IMR-90 (cell line): ENCODE data around the gene PAQR9. TPM values are rescaled to one million over a fixed set of nuclear protein-coding genes. Genes with fewer than 3 reads are reported as not detected.

Experiments
- ATAC-seq: fragments of 200-7000 bp; cut with Tn5 transposase; 2 replicates; pipeline ENCODE4 v1.9.1; 2020; ENCODE audit warnings: low read depth, mild to moderate bottlenecking, moderate library complexity
- BruUV-seq: library from RNA; stranded (reverse); fragments of 400-500 nt; replicated peaks from 2 replicates; lab custom pipeline; 2021; lab: Mats Ljungman, UMichigan
- CTCF ChIA-PET: fragments of 300-600 bp; formaldehyde crosslinking; extraction: SDS; loops from one replicate; lab custom pipeline; 2021; ENCODE audit warnings: antibody characterized with exemption; lab: Yijun Ruan, JAX
- POLR2A ChIA-PET: fragments of 300-600 bp; sonication (Branson Sonifier 250); formaldehyde crosslinking; loops from one replicate; lab custom pipeline; 2022; ENCODE audit warnings: antibody characterized with exemption; ENCODE audit not compliant: unreplicated experiment; lab: Charles Lee
- DNase-seq: peaks from one replicate; pipeline ENCODE4 v3.0.0; 2013
- H2AFZ ChIP-seq: replicated peaks from 2 replicates; pipeline ENCODE3; 2013; ENCODE audit warnings: low read length, mild to moderate bottlenecking; ENCODE audit not compliant: poor library complexity
- H2AK5ac ChIP-seq: 2 replicates; pipeline ENCODE4 v1.6.1; 2013; ENCODE audit warnings: low read depth, low read length, inconsistent platforms
- H2AK9ac ChIP-seq: replicated peaks from 2 replicates; pipeline ENCODE3; 2013; ENCODE audit warnings: mild to moderate bottlenecking, low read depth, low read length, moderate library complexity; ENCODE audit not compliant: poor library complexity
- H2BK120ac ChIP-seq: 2 replicates; pipeline ENCODE4 v1.6.1; 2013; ENCODE audit warnings: low read depth, low read length, inconsistent platforms
- H2BK15ac ChIP-seq: 3 replicates; pipeline ENCODE4 v1.6.1; 2013; ENCODE audit warnings: low read depth, low read length, inconsistent platforms
- H2BK20ac ChIP-seq: 2 replicates; pipeline ENCODE4 v1.6.1; 2013; ENCODE audit warnings: low read depth, mild to moderate bottlenecking, inconsistent platforms, low read length, moderate library complexity
- H2BK5ac ChIP-seq: 2 replicates; pipeline ENCODE4 v1.6.1; 2013; ENCODE audit warnings: mild to moderate bottlenecking, low read depth, low read length, inconsistent platforms; ENCODE audit not compliant: poor library complexity, severe bottlenecking
- H3K14ac ChIP-seq: replicated peaks from 2 replicates; pipeline ENCODE4 v1.6.1; 2013; ENCODE audit warnings: low read depth, low read length, inconsistent platforms
- H3K18ac ChIP-seq: 2 replicates; pipeline ENCODE4 v1.6.1; 2013; ENCODE audit warnings: low read depth, low read length, control low read depth
- H3K23ac ChIP-seq: 2 replicates; pipeline ENCODE4 v1.6.1; 2013; ENCODE audit warnings: low read depth, low read length, inconsistent platforms
- H3K27ac ChIP-seq: 2 replicates; pipeline ENCODE4 v1.5.1; 2013; ENCODE audit warnings: mild to moderate bottlenecking, control low read depth, low read length; ENCODE audit not compliant: insufficient read depth
- H3K27me3 ChIP-seq: 2 replicates; pipeline ENCODE4 v1.6.1; 2013; ENCODE audit warnings: low read length; ENCODE audit not compliant: control insufficient read depth, insufficient read depth
- H3K36me3 ChIP-seq: 2 replicates; pipeline ENCODE4 v1.6.1; 2013; ENCODE audit warnings: low read length, mixed read lengths; ENCODE audit not compliant: control insufficient read depth, insufficient read depth
- H3K4ac ChIP-seq: 2 replicates; pipeline ENCODE4 v1.6.1; 2013; ENCODE audit warnings: low read depth, low read length, inconsistent platforms
- H3K4me1 ChIP-seq: 2 replicates; pipeline ENCODE4 v1.6.1; 2013; ENCODE audit warnings: low read length, mixed read lengths; ENCODE audit not compliant: control insufficient read depth, insufficient read depth
- H3K4me2 ChIP-seq: 2 replicates; pipeline ENCODE4 v1.6.1; 2013; ENCODE audit warnings: low read depth, mild to moderate bottlenecking, control low read depth, low read length, moderate library complexity
- H3K4me3 ChIP-seq: 2 replicates; pipeline ENCODE4 v1.5.1; 2013; ENCODE audit warnings: low read depth, mild to moderate bottlenecking, control low read depth, low read length, moderate library complexity; ENCODE audit not compliant: insufficient read depth
- H3K56ac ChIP-seq: 2 replicates; pipeline ENCODE4 v1.6.1; 2013; ENCODE audit warnings: low read length, inconsistent platforms; ENCODE audit not compliant: insufficient read depth; ENCODE audit errors: extremely low read depth
- H3K79me1 ChIP-seq, 2 experiments: 2 replicates each; pipeline ENCODE4 v1.6.1; 2013; ENCODE audit warnings: low read length in 2 of 2, inconsistent platforms in 1 of 2, low read depth in 1 of 2
- H3K9ac ChIP-seq: 2 replicates; pipeline ENCODE4 v1.6.1; 2013; ENCODE audit warnings: low read depth, low read length, control low read depth
- H3K9me1 ChIP-seq: 2 replicates; pipeline ENCODE4 v1.6.1; 2013; ENCODE audit warnings: low read length, inconsistent platforms; ENCODE audit not compliant: insufficient read depth
- H3K9me3 ChIP-seq: 2 replicates; pipeline ENCODE4 v1.6.1; 2013; ENCODE audit warnings: low read length; ENCODE audit not compliant: control insufficient read depth, insufficient read depth
- H4K20me1 ChIP-seq: 2 replicates; pipeline ENCODE4 v1.6.1; 2013; ENCODE audit warnings: low read length, inconsistent platforms; ENCODE audit not compliant: insufficient read depth
- H4K5ac ChIP-seq: 2 replicates; pipeline ENCODE4 v1.6.1; 2013; ENCODE audit warnings: mild to moderate bottlenecking, low read depth, low read length, control low read depth
- H4K8ac ChIP-seq, 2 experiments: 2 replicates each; pipeline ENCODE4 v1.6.1; 2013; ENCODE audit warnings: low read depth in 2 of 2, low read length in 2 of 2, control low read depth in 1 of 2, inconsistent platforms in 1 of 2
- H4K91ac ChIP-seq: 2 replicates; pipeline ENCODE4 v1.6.1; 2013; ENCODE audit warnings: low read depth, low read length, inconsistent platforms; ENCODE audit not compliant: insufficient read depth
- BHLHE40 ChIP-seq: fragments of 150-350 bp; IDR thresholded peaks from 2 replicates; pipeline ENCODE4 v1.6.1; 2016; ENCODE audit warnings: mild to moderate bottlenecking, low read depth, low read length
- CEBPB ChIP-seq: IDR thresholded peaks from 2 replicates; pipeline ENCODE4 v1.6.1; 2012; ENCODE audit warnings: low read depth, low read length, improper control_type of control experiment
- CHD1 ChIP-seq: IDR thresholded peaks from 2 replicates; pipeline ENCODE4 v1.6.1; 2012; ENCODE audit warnings: low read depth, low read length, improper control_type of control experiment
- CTCF ChIP-seq: conservative IDR thresholded peaks from 2 replicates; pipeline ENCODE4 v1.5.1; 2012; ENCODE audit warnings: mild to moderate bottlenecking, low read depth, low read length, improper control_type of control experiment
- ELK1 ChIP-seq: fragments of 150-350 bp; IDR thresholded peaks from 2 replicates; pipeline ENCODE4 v1.6.1; 2016; ENCODE audit warnings: low read depth, mild to moderate bottlenecking, low read length, moderate library complexity, borderline replicate concordance
- FOS ChIP-seq: fragments of 150-350 bp; IDR thresholded peaks from 2 replicates; pipeline ENCODE4 v1.6.1; 2016; ENCODE audit warnings: low read depth, low read length
- MAFK ChIP-seq: IDR thresholded peaks from 2 replicates; pipeline ENCODE4 v1.6.1; 2012; ENCODE audit warnings: low read depth, low read length, improper control_type of control experiment
- MXI1 ChIP-seq: IDR thresholded peaks from 2 replicates; pipeline ENCODE4 v1.6.1; 2012; ENCODE audit warnings: low read depth, mild to moderate bottlenecking, low read length, moderate library complexity, borderline replicate concordance
- NFE2L2 ChIP-seq: fragments of 150-350 bp; IDR thresholded peaks from 2 replicates; pipeline ENCODE4 v1.6.1; 2016; ENCODE audit warnings: low read depth, mild to moderate bottlenecking, low read length
- POLR2A ChIP-seq: IDR thresholded peaks from 2 replicates; pipeline ENCODE4 v1.6.1; 2012; ENCODE audit warnings: mild to moderate bottlenecking, low read depth, low read length
- RAD21 ChIP-seq: IDR thresholded peaks from 2 replicates; pipeline ENCODE4 v1.6.1; 2012; ENCODE audit warnings: low read length, improper control_type of control experiment
- RCOR1 ChIP-seq: IDR thresholded peaks from 2 replicates; pipeline ENCODE4 v1.6.1; 2012; ENCODE audit warnings: mild to moderate bottlenecking, low read length, improper control_type of control experiment; ENCODE audit not compliant: insufficient replicate concordance
- RFX5 ChIP-seq: IDR thresholded peaks from 2 replicates; pipeline ENCODE4 v1.8.0; 2012; ENCODE audit warnings: low read depth, mild to moderate bottlenecking, low read length, moderate library complexity
- SMC3 ChIP-seq: fragments of 150-350 bp; IDR thresholded peaks from 2 replicates; pipeline ENCODE4 v1.6.1; 2016; ENCODE audit warnings: low read depth, mild to moderate bottlenecking, antibody characterized with exemption, low read length, moderate library complexity
- USF2 ChIP-seq: fragments of 150-350 bp; IDR thresholded peaks from 2 replicates; pipeline ENCODE4 v1.6.1; 2017; ENCODE audit warnings: mild to moderate bottlenecking, antibody characterized with exemption, low read length, low read depth
- WGBS, 2 experiments: methylation state at CpG; one replicate each; pipeline versions ENCODE4 v1.1.5 to v1.1.7; 2013; ENCODE audit warnings: missing lambda C conversion rate in 2 of 2; ENCODE audit not compliant: insufficient read length in 1 of 2; ENCODE audit errors: extremely low coverage in 2 of 2; 5-methylcytosine and 5-hydroxymethylcytosine counted together
- dilution Hi-C: fragments of 300-500 bp; cut with HindIII; formaldehyde crosslinking; loops from one replicate; pipeline ENCODE4 v1.14.3; 2018; ENCODE audit warnings: low sequenced_read_pairs; ENCODE audit not compliant: unreplicated experiment
- in situ Hi-C: fragments of 300-500 bp; cut with MboI; formaldehyde crosslinking; loops from 3 replicates; pipeline ENCODE4 v1.14.3; 2019; ENCODE audit warnings: low sequenced_read_pairs, inconsistent platforms, mixed read lengths
- intact Hi-C: fragments of 100-400 bp; cut with micrococcal nuclease; formaldehyde crosslinking; loops from 2 replicates; pipeline ENCODE4 v1.10.0; 2022
- polyA plus RNA-seq, 3 experiments: library from polyadenylated mRNA; depleted of rRNA; stranded (reverse); fragments of >200 nt; gene quantifications; 2 replicates each; pipeline ENCODE4 v1.2.3, GENCODE V29; 2012; ENCODE audit warnings: low replicate concordance in 1 of 3
- total RNA-seq: library from RNA; depleted of rRNA; stranded (reverse); fragments of >200 nt; gene quantifications from 2 replicates; pipeline ENCODE4 v1.2.3, GENCODE V29; 2012

PAQR9 gene
- total and polyA plus RNA-seq, 2 of the 4 experiments (the other 2 are of a cell fraction) = 0.05 TPM; not detected in 1

- DNase-seq = no peak
- in situ Hi-C loops (no loop called here), dilution Hi-C loops (no loop called here), intact Hi-C loops (no loop called here)
- Histone ChIP-seq H3K9ac (no peak overlapping the region), H4K5ac (no peak overlapping the region), H3K14ac (no peak overlapping the region), H2BK120ac (no peak overlapping the region), H4K8ac (no peak overlapping the region), H2AFZ (no peak overlapping the region), H3K23ac (no peak overlapping the region), H3K4me1 (no peaks in the 10 kb centered on the region), H3K79me1 (no peaks in the 10 kb centered on the region), H3K4ac (no peak overlapping the region), H3K4me3 (no peak overlapping the region), H3K56ac (no peak overlapping the region), H2BK5ac (no peak overlapping the region), H3K27ac (no peak overlapping the region), H3K27me3 (peaks cover 17% of the 10 kb centered on the region), H3K9me1 (no peaks in the 10 kb centered on the region), H2AK5ac (no peak overlapping the region), H3K9me3 (no peaks in the 10 kb centered on the region), H3K4me2 (no peak overlapping the region), H4K20me1 (no peaks in the 10 kb centered on the region), H2AK9ac (no peak overlapping the region), H3K18ac (no peak overlapping the region), H2BK20ac (no peak overlapping the region), H4K91ac (no peak overlapping the region), H2BK15ac (no peak overlapping the region), H3K36me3 (no peaks in the 10 kb centered on the region)
- BruUV-seq = no TSS peak
- CTCF ChIA-PET = no interaction called here
- WGBS, 2 experiments = no CpG with 5 or more reads among the region's 3 CpGs
- TF ChIP-seq MAFK = no peak
- TF ChIP-seq CHD1 = no peak
- no peak for TF ChIP-seq BHLHE40
- TF ChIP-seq CEBPB = no peak
- TF ChIP-seq RAD21 = no peak
- TF ChIP-seq USF2 = no peak
- no peak for TF ChIP-seq SMC3
- no peak for TF ChIP-seq RFX5
- no peak for TF ChIP-seq ELK1
- no peak for TF ChIP-seq RCOR1
- no peak for TF ChIP-seq NFE2L2
- no peak for TF ChIP-seq POLR2A
- TF ChIP-seq FOS = no peak
- TF ChIP-seq MXI1 = no peak
- no peak for TF ChIP-seq CTCF
- POLR2A ChIA-PET = no interaction called here
- ATAC-seq = no peak
Measured at GRCh38 chr3:142934887-142935269, 28.6 kb downstream of the PAQR9 start.
